Neural progenitor cell (in vitro differentiated cells): Measurements from ENCODE around the gene PLA2G6.

Experiments
- CTCF ChIP-seq: fragments of 200-600 bp; sonication (generic); IDR thresholded peaks from 2 replicates; pipeline ENCODE4 v1.5.1; 2017; ENCODE audit warnings: antibody characterized with exemption, mild to moderate bottlenecking
- EZH2 ChIP-seq: fragments of 200-600 bp; sonication (generic); IDR thresholded peaks from 2 replicates; pipeline ENCODE4 v1.6.1; 2017; ENCODE audit warnings: antibody characterized with exemption, mild to moderate bottlenecking, moderate library complexity

DNA sequence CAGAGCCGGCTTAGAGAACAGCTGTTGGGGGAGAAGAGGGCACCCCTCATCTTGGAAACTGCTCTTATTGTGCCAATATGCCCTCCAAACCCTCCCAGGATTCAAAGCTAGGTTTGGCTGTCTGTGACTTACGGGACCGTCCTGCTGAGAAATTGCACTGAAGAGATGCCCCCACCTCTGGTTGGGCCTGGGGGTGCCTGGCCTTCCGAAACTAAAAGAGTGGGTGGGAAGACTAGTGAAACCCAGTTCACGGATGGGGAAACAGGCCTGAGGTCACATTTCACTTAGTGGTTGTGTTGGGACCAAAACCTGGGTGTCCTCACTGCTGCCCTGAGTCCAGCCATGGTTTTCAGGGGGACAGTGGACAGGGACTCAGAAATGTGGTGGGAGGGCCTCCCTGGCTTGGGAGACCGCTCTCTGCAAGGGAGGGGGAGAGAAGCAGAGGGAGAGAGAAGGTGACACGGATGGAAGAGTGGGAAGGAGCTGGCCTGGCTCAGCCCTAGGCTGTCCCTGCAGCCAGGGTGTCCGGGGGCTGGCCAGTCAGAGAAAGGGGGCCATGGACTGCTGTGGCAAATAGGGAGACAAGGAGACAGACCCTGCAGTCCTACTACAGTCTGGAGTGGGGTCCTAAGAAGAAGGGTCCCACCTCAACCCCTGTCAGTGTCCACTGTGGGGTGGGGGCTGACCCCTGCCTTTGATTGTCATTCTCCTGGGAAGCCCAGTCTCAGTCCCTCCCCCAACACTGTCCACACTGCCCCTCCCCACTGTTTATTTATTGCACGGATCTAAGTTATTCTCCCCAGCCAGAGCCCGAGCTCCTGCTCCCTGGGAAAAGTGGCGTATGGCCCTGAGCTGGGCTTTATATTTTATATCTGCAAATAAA, 33.8 kb upstream of the PLA2G6 start:
- TF ChIP-seq CTCF (no peak), EZH2 (no peak)
